ENCODE results near the gene REEP1.

- TF ChIP-seq CTCF (IDR thresholded peaks at IDR 0.05) (no peak), POLR2A (IDR thresholded peaks at IDR 0.05) (no peak), POLR2AphosphoS5 (IDR thresholded peaks at IDR 0.05) (no peak), EP300 (IDR thresholded peaks at IDR 0.05) (no peak)
Measured at GRCh38 chr2:86308984-86309695, 28.3 kb downstream of the REEP1 start.
